ENCODE results near the gene RAPGEF2.
A peak's percentile ranks its signal among the peaks of the same experiment; 100 is the strongest.

RAPGEF2 gene

GRCh38 chr4:159104694-159105414 lies 2.0 kb downstream of the RAPGEF2 start (continued):
- TF ChIP-seq ZNF362 (tag by site-specific recombination; IDR thresholded peaks at IDR 0.05) (no peak), ZBTB11 (tag by site-specific recombination; conservative IDR thresholded peaks at IDR 0.05; ENCODE audit: low read depth) (peak; percentile 64; the same call in 1 of the 2 replicates), ZSCAN30 (tag by site-specific recombination; IDR thresholded peaks at IDR 0.05) (0 out of 2 replicates have a peak, but pooled peaks have one; percentile 1), ZNF561 (tag by site-specific recombination; IDR thresholded peaks at IDR 0.05; ENCODE audit: borderline replicate concordance) (0 out of 2 replicates have a peak, but pooled peaks have one; percentile 5), PRDM10 (tag by site-specific recombination; IDR thresholded peaks at IDR 0.05) (peak; percentile 39), ZBTB17 (tag by site-specific recombination; IDR thresholded peaks at IDR 0.05) (0 out of 2 replicates have a peak, but pooled peaks have one; percentile 26)

- H3K36me3 ChIP-seq (ENCODE audit: control insufficient read depth in 2 of 2, insufficient read depth in 1 of 2, low read length in 2 of 2): no peaks in the 10 kb centered on the region
- H3K4me1 ChIP-seq (ENCODE audit: control insufficient read depth, insufficient read depth, low read length): peaks cover 10% of the 10 kb centered on the region
- CTCF ChIA-PET: no interaction called here
- POLR2A ChIA-PET: no interaction called here
- H3K9me3 ChIP-seq (ENCODE audit: control insufficient read depth, insufficient read depth, low read depth, low read length): no peaks in the 10 kb centered on the region
- H3K4me3 ChIP-seq (ENCODE audit: low read depth, low read length): peak overlapping the region; percentile 76
- H3K27ac ChIP-seq (ENCODE audit: extremely low read depth, low read depth, low read length): no peak overlapping the region
- TF ChIP-seq WT1 (tag by site-specific recombination; IDR thresholded peaks at IDR 0.05) (peak; percentile 38; the same call in 1 of the 2 replicates), ZNF792 (tag by site-specific recombination; IDR thresholded peaks at IDR 0.05) (no peak), PRDM6 (tag by site-specific recombination; IDR thresholded peaks at IDR 0.05) (peak; percentile 96), ZNF473 (tag by site-specific recombination; IDR thresholded peaks at IDR 0.05) (no peak), INSM2 (tag by site-specific recombination; IDR thresholded peaks at IDR 0.05) (peak; percentile 61; the same call in 1 of the 2 replicates), ZNF394 (tag by site-specific recombination; IDR thresholded peaks at IDR 0.05; ENCODE audit: borderline replicate concordance) (peak; percentile 23; the same call in 1 of the 2 replicates), ZBTB11 (tag by site-specific recombination; conservative IDR thresholded peaks at IDR 0.05; ENCODE audit: low read depth) (no peak), ZNF629 (tag by site-specific recombination; IDR thresholded peaks at IDR 0.05) (peak; percentile 95), ZNF280D (tag by site-specific recombination; IDR thresholded peaks at IDR 0.05) (no peak)
Measured at GRCh38 chr4:159105761-159106243, 2.9 kb downstream of the RAPGEF2 start.

Data from HEK293 (cell line).